Measurements from ENCODE around the gene SHTN1. TPM values are rescaled to one million over a fixed set of nuclear protein-coding genes. Genes with fewer than 3 reads are reported as not detected.

Gene SHTN1
- total and polyA plus RNA-seq, 2 of the 4 experiments (the other 2 are of a cell fraction), result 0.54 to 2.3 TPM

DNA sequence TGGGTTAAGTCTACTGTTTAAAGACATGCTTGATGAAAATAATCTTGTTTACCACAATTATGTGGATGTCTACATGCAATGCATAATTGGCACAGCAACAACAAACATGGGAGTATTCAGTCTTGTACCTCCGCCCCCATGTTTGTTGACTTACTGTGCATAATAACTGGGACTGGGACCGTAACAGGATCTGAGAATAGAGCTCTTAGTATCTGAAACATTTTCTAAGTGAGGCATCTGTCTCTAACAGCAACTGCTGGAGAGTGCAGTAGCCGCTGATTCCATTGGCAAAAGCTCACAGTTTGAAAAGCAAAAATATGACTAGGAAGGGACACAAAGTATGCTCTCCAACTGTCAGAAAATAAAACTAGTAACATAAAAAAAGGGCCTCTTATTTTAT lies 94.1 kb downstream of the SHTN1 start:
- no peak for DNase-seq
- no peak overlapping the region for H2BK15ac ChIP-seq (ENCODE audit: low read depth, low read length)
- H3K4me2 ChIP-seq (ENCODE audit: low read depth, low read length), result no peak overlapping the region
- H3K23ac ChIP-seq (ENCODE audit: low read depth, low read length), result no peak overlapping the region
- no peak overlapping the region for H3K18ac ChIP-seq (ENCODE audit: low read depth, low read length)
- no peak overlapping the region for H4K8ac ChIP-seq (ENCODE audit: low read depth in 2 of 2, low read length in 2 of 2)
- H3K9me3 ChIP-seq (ENCODE audit: control insufficient read depth, insufficient read depth, low read length), result no peaks in the 10 kb centered on the region
- TF ChIP-seq RFX5 (IDR thresholded peaks at IDR 0.05; ENCODE audit: low read depth, low read length), result no peak
- no peak for TF ChIP-seq MAFK (IDR thresholded peaks at IDR 0.05; ENCODE audit: low read depth, low read length)
- TF ChIP-seq, protein P1, sequence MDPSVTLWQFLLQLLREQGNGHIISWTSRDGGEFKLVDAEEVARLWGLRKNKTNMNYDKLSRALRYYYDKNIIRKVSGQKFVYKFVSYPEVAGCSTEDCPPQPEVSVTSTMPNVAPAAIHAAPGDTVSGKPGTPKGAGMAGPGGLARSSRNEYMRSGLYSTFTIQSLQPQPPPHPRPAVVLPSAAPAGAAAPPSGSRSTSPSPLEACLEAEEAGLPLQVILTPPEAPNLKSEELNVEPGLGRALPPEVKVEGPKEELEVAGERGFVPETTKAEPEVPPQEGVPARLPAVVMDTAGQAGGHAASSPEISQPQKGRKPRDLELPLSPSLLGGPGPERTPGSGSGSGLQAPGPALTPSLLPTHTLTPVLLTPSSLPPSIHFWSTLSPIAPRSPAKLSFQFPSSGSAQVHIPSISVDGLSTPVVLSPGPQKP (IDR thresholded peaks at IDR 0.05; ENCODE audit: borderline replicate concordance, low read depth, low read length), result no peak
- TF ChIP-seq, protein P2, sequence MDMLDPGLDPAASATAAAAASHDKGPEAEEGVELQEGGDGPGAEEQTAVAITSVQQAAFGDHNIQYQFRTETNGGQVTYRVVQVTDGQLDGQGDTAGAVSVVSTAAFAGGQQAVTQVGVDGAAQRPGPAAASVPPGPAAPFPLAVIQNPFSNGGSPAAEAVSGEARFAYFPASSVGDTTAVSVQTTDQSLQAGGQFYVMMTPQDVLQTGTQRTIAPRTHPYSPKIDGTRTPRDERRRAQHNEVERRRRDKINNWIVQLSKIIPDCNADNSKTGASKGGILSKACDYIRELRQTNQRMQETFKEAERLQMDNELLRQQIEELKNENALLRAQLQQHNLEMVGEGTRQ (IDR thresholded peaks at IDR 0.05; ENCODE audit: low read depth, low read length), result no peak
- no peak for TF ChIP-seq NFE2L2 (IDR thresholded peaks at IDR 0.05; ENCODE audit: low read depth, low read length)
- no peak for TF ChIP-seq BHLHE40 (IDR thresholded peaks at IDR 0.05; ENCODE audit: low read depth, low read length)
- TF ChIP-seq MXI1 (IDR thresholded peaks at IDR 0.05; ENCODE audit: borderline replicate concordance, low read depth, low read length), result no peak
- no peak for TF ChIP-seq FOS (IDR thresholded peaks at IDR 0.05; ENCODE audit: low read depth, low read length)
- TF ChIP-seq POLR2A (IDR thresholded peaks at IDR 0.05; ENCODE audit: low read depth, low read length), result no peak
- TF ChIP-seq, protein P3, sequence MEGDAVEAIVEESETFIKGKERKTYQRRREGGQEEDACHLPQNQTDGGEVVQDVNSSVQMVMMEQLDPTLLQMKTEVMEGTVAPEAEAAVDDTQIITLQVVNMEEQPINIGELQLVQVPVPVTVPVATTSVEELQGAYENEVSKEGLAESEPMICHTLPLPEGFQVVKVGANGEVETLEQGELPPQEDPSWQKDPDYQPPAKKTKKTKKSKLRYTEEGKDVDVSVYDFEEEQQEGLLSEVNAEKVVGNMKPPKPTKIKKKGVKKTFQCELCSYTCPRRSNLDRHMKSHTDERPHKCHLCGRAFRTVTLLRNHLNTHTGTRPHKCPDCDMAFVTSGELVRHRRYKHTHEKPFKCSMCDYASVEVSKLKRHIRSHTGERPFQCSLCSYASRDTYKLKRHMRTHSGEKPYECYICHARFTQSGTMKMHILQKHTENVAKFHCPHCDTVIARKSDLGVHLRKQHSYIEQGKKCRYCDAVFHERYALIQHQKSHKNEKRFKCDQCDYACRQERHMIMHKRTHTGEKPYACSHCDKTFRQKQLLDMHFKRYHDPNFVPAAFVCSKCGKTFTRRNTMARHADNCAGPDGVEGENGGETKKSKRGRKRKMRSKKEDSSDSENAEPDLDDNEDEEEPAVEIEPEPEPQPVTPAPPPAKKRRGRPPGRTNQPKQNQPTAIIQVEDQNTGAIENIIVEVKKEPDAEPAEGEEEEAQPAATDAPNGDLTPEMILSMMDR (conservative IDR thresholded peaks at IDR 0.05; ENCODE audit: low read depth, low read length), result no peak
- no peak for TF ChIP-seq MAZ (IDR thresholded peaks at IDR 0.05; ENCODE audit: borderline replicate concordance, low read depth, low read length)
- no peak for TF ChIP-seq SMC3 (IDR thresholded peaks at IDR 0.05; ENCODE audit: low read depth, low read length)
- TF ChIP-seq CHD1 (IDR thresholded peaks at IDR 0.05; ENCODE audit: low read depth, low read length), result no peak
- no peak for TF ChIP-seq RAD21 (IDR thresholded peaks at IDR 0.05; ENCODE audit: low read length)
- H3K9ac ChIP-seq (ENCODE audit: low read depth, low read length), result no peak overlapping the region
- no peaks in the 10 kb centered on the region for H3K27me3 ChIP-seq (ENCODE audit: control insufficient read depth, insufficient read depth, low read length)
- in situ Hi-C loops (cut with MboI; ENCODE audit: low sequenced_read_pairs) (no loop called here), dilution Hi-C loops (cut with HindIII; ENCODE audit: low sequenced_read_pairs, unreplicated experiment) (no loop called here), intact Hi-C loops (cut with micrococcal nuclease) (no loop called here)
- H3K9me1 ChIP-seq (ENCODE audit: insufficient read depth, low read length), result no peaks in the 10 kb centered on the region
- H2BK5ac ChIP-seq (ENCODE audit: low read depth, low read length, poor library complexity, severe bottlenecking), result no peak overlapping the region
- H4K20me1 ChIP-seq (ENCODE audit: insufficient read depth, low read length), result no peaks in the 10 kb centered on the region
- no peak overlapping the region for H3K27ac ChIP-seq (ENCODE audit: insufficient read depth, low read length)
- ChIA-PET POLR2A (ENCODE audit: unreplicated experiment) (no interaction called here), CTCF (no interaction called here)
- H4K91ac ChIP-seq (ENCODE audit: insufficient read depth, low read depth, low read length), result no peak overlapping the region
- H4K5ac ChIP-seq (ENCODE audit: low read depth, low read length), result no peak overlapping the region
- H2AFZ ChIP-seq (replicated peaks; ENCODE audit: low read length, poor library complexity), result no peak overlapping the region
- H3K4me3 ChIP-seq (ENCODE audit: insufficient read depth, low read depth, low read length), result no peak overlapping the region
- WGBS, 2 experiments (ENCODE audit: extremely low coverage in 2 of 2, insufficient read length in 1 of 2), result no CpG with 5 or more reads among the region's 3 CpGs
- BruUV-seq (replicated peaks), result no TSS peak
- no peak overlapping the region for H3K4ac ChIP-seq (ENCODE audit: low read depth, low read length)
- no peaks in the 10 kb centered on the region for H3K4me1 ChIP-seq (ENCODE audit: control insufficient read depth, insufficient read depth, low read length)
- H3K79me1 ChIP-seq (ENCODE audit: low read depth in 1 of 2, low read length in 2 of 2), result no peaks in the 10 kb centered on the region
- H2BK120ac ChIP-seq (ENCODE audit: low read depth, low read length), result no peak overlapping the region
- 0 out of 2 replicates have a peak, but pooled peaks cover 1% of the 10 kb centered on the region for H3K36me3 ChIP-seq (ENCODE audit: control insufficient read depth, insufficient read depth, low read length)
- no peak overlapping the region for H2BK20ac ChIP-seq (ENCODE audit: low read depth, low read length)
- no peak overlapping the region for H3K14ac ChIP-seq (replicated peaks; ENCODE audit: low read depth, low read length)
- no peak for ATAC-seq (ENCODE audit: low read depth)
- H3K56ac ChIP-seq (ENCODE audit: extremely low read depth, insufficient read depth, low read length), result no peak overlapping the region
- no peak overlapping the region for H2AK5ac ChIP-seq (ENCODE audit: low read depth, low read length)
- H2AK9ac ChIP-seq (replicated peaks; ENCODE audit: low read depth, low read length, poor library complexity), result no peak overlapping the region
